Measurements from ENCODE around the gene ARHGEF10L. TPM values are rescaled to one million over a fixed set of nuclear protein-coding genes. Genes with fewer than 3 reads are reported as not detected.

The ARHGEF10L gene
- total RNA-seq, 1 donor from 2014 or later, result not detected

- Mint-ChIP-seq H3K27ac (no peak overlapping the region), H3K4me3 (no peak overlapping the region), H3K36me3 (ENCODE audit: low read depth) (no peaks in the 10 kb centered on the region), H3K27me3 (ENCODE audit: insufficient read depth) (no peaks in the 10 kb centered on the region), H3K4me1 (ENCODE audit: low read depth) (no peaks in the 10 kb centered on the region), H3K9me3 (no peaks in the 10 kb centered on the region)
- no peak for DNase-seq (ENCODE audit: low spot score)
- intact Hi-C loops (cut with micrococcal nuclease), result no loop called here
Observed at GRCh38 chr1:17696417-17697301, 157.2 kb downstream of the ARHGEF10L start.

DNA sequence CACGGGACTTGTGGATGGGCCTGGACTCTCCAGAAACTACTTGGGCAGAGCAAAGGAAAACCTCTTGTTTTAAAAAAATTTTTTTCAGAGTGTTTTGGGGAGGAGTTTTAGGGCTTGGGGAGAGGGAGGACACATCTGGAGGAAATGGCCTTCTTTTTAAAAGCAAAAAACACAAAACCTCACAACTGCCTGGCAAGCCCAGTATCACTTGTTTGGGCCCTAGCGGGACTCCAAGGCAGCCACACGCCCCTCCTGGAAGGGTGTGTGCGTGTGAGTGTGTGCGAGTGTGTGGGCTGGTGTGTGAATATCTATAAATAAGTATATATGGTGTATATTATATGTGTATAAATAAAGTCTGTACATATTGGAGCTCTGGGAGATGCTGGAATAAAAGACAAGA is 158.0 kb downstream of the ARHGEF10L start:
- Mint-ChIP-seq H3K4me3 (no peak overlapping the region), H3K27ac (no peak overlapping the region), H3K27me3 (ENCODE audit: insufficient read depth) (no peaks in the 10 kb centered on the region)

DNA sequence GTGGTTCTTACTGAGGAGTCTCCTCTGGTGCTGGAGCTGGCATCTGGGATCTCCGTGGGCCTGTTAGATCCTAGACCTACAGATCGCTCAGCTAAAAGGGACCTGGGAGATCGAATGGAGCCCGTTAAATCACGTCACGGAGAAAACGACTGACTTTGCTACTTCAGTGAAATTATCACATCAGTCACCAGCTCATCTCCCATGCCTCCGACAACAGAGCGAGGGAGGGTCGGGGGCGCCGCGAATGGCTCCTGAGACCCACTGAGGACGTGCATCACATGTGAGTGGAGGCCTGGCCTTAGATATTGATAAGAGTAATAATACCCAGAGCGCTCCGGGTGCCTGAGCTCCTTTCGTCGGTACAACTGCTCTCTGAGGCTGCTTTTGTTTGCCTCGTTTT is 160.1 kb downstream of the ARHGEF10L start:
- intact Hi-C loops (cut with micrococcal nuclease), result no loop called here

More for the DNA sequence above, 158.0 kb downstream of the ARHGEF10L start:
- no peaks in the 10 kb centered on the region for H3K36me3 Mint-ChIP-seq (ENCODE audit: low read depth)
- H3K4me1 Mint-ChIP-seq (ENCODE audit: low read depth), result no peaks in the 10 kb centered on the region
- intact Hi-C loops (cut with micrococcal nuclease), result no loop called here
- no peak for DNase-seq (ENCODE audit: low spot score)
- H3K9me3 Mint-ChIP-seq, result no peaks in the 10 kb centered on the region

DNA sequence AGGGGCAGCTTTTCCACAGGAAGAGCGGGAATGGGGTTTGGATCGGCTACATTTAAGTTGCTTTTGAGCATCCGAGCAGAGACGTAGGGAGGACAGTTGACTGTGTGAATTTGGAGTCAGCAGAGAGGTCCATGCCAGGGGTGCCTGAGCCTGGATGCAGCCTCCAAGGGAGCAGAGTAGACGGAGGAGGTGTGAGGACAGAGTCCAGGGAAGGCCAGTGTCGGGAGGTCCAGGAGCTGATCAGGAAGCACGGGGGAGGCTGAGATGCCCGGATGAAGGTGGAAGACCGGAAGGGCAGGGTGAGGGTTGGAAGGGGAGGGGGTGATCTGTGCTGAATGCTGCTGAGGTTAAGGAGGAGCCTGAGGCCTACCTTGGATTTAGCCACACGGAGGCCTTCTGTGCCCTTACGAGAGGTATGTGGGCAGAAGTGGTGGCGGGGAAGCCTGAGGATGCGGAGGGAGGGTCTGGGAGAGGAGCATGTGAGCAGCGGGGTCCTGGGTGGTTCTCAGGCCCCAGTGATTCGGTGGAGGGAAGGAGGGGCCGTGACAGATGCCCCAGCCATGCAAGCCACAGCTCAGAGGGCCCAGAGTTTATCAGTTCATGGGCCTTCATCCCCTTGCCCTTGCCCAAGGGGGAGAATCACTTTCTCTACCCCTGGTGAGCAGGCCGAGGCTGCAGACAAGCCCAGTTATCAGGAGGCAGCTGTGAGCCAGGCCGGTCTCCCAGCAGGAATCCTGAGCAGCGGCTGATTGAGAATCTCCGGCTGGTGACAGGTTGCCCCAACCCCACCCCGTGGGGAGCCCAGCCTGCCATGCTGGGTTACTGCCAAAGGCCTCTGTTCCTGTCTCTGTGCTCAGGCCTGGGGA is 161.7 kb downstream of the ARHGEF10L start:
- no peak for DNase-seq (ENCODE audit: low spot score)
- H3K4me1 Mint-ChIP-seq (ENCODE audit: low read depth), result no peaks in the 10 kb centered on the region
- intact Hi-C loops (cut with micrococcal nuclease), result no loop called here
- no peaks in the 10 kb centered on the region for H3K9me3 Mint-ChIP-seq
- no peaks in the 10 kb centered on the region for H3K36me3 Mint-ChIP-seq (ENCODE audit: low read depth)
- no peaks in the 10 kb centered on the region for H3K27me3 Mint-ChIP-seq (ENCODE audit: insufficient read depth)
- H3K4me3 Mint-ChIP-seq, result no peak overlapping the region
- H3K27ac Mint-ChIP-seq, result no peak overlapping the region

More for the DNA sequence above, 160.1 kb downstream of the ARHGEF10L start:
- no peaks in the 10 kb centered on the region for H3K27me3 Mint-ChIP-seq (ENCODE audit: insufficient read depth)
- no peak for DNase-seq (ENCODE audit: low spot score)
- H3K9me3 Mint-ChIP-seq, result no peaks in the 10 kb centered on the region
- no peak overlapping the region for H3K27ac Mint-ChIP-seq
- H3K36me3 Mint-ChIP-seq (ENCODE audit: low read depth), result no peaks in the 10 kb centered on the region
- H3K4me1 Mint-ChIP-seq (ENCODE audit: low read depth), result no peaks in the 10 kb centered on the region
- no peak overlapping the region for H3K4me3 Mint-ChIP-seq

- Mint-ChIP-seq H3K36me3 (ENCODE audit: low read depth) (no peaks in the 10 kb centered on the region), H3K4me3 (no peak overlapping the region), H3K27ac (no peak overlapping the region), H3K27me3 (ENCODE audit: insufficient read depth) (no peaks in the 10 kb centered on the region), H3K4me1 (ENCODE audit: low read depth) (no peaks in the 10 kb centered on the region), H3K9me3 (no peaks in the 10 kb centered on the region)
- no peak for DNase-seq (ENCODE audit: low spot score)
- intact Hi-C loops (cut with micrococcal nuclease), result no loop called here
Observed at GRCh38 chr1:17704176-17704575, 164.7 kb downstream of the ARHGEF10L start.

GRCh38 chr1:17706445-17706844 is 166.9 kb downstream of the ARHGEF10L start:
- H3K27me3 Mint-ChIP-seq (ENCODE audit: insufficient read depth), result no peaks in the 10 kb centered on the region
- no peaks in the 10 kb centered on the region for H3K4me1 Mint-ChIP-seq (ENCODE audit: low read depth)
- no peak for DNase-seq (ENCODE audit: low spot score)
- no peak overlapping the region for H3K4me3 Mint-ChIP-seq
- no peak overlapping the region for H3K27ac Mint-ChIP-seq
- intact Hi-C loops (cut with micrococcal nuclease), result no loop called here
- no peaks in the 10 kb centered on the region for H3K9me3 Mint-ChIP-seq
- H3K36me3 Mint-ChIP-seq (ENCODE audit: low read depth), result no peaks in the 10 kb centered on the region

DNA sequence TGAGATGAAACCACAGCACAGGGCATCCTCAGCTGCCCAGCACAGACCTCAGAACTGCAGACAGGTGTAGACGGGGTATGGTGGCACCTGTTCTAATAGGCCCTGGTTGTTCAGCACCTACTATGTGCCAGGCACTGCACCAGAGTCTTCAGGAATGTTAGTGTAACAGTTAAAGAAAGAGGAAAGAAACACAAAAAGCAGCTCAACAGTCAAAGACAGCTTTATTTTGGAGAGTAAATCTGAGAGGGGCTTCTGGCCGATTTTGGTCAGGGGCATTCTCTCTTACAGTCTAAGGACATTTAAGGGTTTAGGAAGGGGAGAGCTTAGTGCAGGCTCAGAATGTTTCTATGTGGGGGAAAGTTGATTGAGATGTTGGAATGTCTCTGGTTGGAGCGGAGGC is 170.5 kb downstream of the ARHGEF10L start:
- H3K4me1 Mint-ChIP-seq (ENCODE audit: low read depth), result no peaks in the 10 kb centered on the region
- no peaks in the 10 kb centered on the region for H3K27me3 Mint-ChIP-seq (ENCODE audit: insufficient read depth)
- no peak overlapping the region for H3K27ac Mint-ChIP-seq
- no peaks in the 10 kb centered on the region for H3K36me3 Mint-ChIP-seq (ENCODE audit: low read depth)
- intact Hi-C loops (cut with micrococcal nuclease), result no loop called here
- no peaks in the 10 kb centered on the region for H3K9me3 Mint-ChIP-seq
- no peak overlapping the region for H3K4me3 Mint-ChIP-seq
- no peak for DNase-seq (ENCODE audit: low spot score)

DNA sequence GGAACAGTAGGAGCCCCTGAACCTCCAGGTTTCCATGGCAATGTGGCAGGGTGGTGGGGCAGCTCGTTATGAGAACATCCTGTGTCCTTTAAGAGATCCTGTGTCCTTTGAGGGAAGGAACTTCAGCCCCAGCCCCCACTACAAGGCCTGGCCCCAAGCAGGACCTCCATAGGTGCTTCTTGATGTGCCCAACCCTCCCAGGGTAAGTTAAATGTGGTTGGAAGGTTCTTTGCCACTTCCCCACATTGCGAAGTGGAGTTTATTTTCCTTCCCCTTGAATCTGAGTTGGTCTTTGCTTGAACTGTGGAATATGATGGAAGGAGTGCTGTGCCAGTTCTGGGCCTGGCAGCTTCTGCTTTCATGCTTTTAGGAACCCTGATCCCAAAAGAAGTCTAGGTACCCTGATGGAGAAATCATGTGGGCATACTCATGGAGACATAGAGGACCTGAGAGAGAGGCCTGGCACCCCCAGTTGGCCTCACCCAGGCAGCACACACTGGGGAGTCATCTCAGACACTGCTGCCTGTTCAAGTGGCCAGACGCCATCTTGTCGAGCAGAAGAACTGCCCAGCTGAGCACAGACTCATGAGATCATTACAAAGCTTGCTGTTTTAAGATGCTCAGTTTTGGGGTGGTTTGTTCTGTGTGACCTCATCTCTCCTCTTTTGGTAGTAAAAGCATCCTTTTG is 171.5 kb downstream of the ARHGEF10L start:
- H3K36me3 Mint-ChIP-seq (ENCODE audit: low read depth), result no peaks in the 10 kb centered on the region
- H3K27ac Mint-ChIP-seq, result no peak overlapping the region
- no peaks in the 10 kb centered on the region for H3K9me3 Mint-ChIP-seq
- no peaks in the 10 kb centered on the region for H3K4me1 Mint-ChIP-seq (ENCODE audit: low read depth)
- no peaks in the 10 kb centered on the region for H3K27me3 Mint-ChIP-seq (ENCODE audit: insufficient read depth)
- H3K4me3 Mint-ChIP-seq, result no peak overlapping the region
- intact Hi-C loops (cut with micrococcal nuclease), result no loop called here
- DNase-seq (ENCODE audit: low spot score), result no peak

- Mint-ChIP-seq H3K27me3 (ENCODE audit: insufficient read depth) (no peaks in the 10 kb centered on the region), H3K27ac (no peak overlapping the region), H3K36me3 (ENCODE audit: low read depth) (no peaks in the 10 kb centered on the region), H3K4me1 (ENCODE audit: low read depth) (no peaks in the 10 kb centered on the region), H3K4me3 (no peak overlapping the region), H3K9me3 (no peaks in the 10 kb centered on the region)
- no peak for DNase-seq (ENCODE audit: low spot score)
- intact Hi-C loops (cut with micrococcal nuclease), result no loop called here
Observed at GRCh38 chr1:17711577-17711910, 172.0 kb downstream of the ARHGEF10L start.

- Mint-ChIP-seq H3K27me3 (ENCODE audit: insufficient read depth) (no peaks in the 10 kb centered on the region), H3K4me3 (no peak overlapping the region), H3K27ac (no peak overlapping the region), H3K4me1 (ENCODE audit: low read depth) (no peaks in the 10 kb centered on the region), H3K36me3 (ENCODE audit: low read depth) (no peaks in the 10 kb centered on the region), H3K9me3 (no peaks in the 10 kb centered on the region)
- no peak for DNase-seq (ENCODE audit: low spot score)
- intact Hi-C loops (cut with micrococcal nuclease), result no loop called here
Observed at GRCh38 chr1:17711941-17712340, 172.4 kb downstream of the ARHGEF10L start.

DNA sequence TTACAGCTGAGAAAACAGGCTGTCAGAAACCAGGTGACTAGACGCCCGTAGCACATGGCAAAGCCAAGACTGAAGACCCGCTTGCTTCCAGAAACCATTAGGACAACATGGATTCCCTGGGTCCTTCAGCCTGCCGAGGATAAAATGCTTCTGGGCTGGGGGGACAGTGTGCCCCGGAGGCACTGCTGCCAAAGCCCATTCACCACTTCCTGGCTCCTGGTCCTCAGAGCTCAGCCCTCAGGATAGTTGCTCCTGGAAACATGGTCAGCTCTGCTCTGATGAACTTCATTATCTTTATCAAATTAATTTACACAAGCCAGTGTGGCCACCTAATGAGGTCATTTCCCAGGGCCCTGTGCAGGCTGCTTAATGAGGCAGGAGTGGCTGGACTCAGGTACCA is 174.5 kb downstream of the ARHGEF10L start:
- intact Hi-C loops (cut with micrococcal nuclease), result no loop called here
- Mint-ChIP-seq H3K36me3 (ENCODE audit: low read depth) (no peaks in the 10 kb centered on the region), H3K27ac (no peak overlapping the region), H3K4me3 (no peak overlapping the region), H3K9me3 (no peaks in the 10 kb centered on the region), H3K27me3 (ENCODE audit: insufficient read depth) (no peaks in the 10 kb centered on the region), H3K4me1 (ENCODE audit: low read depth) (no peaks in the 10 kb centered on the region)
- DNase-seq (ENCODE audit: low spot score), result no peak

- H3K27ac Mint-ChIP-seq, result no peak overlapping the region
- intact Hi-C loops (cut with micrococcal nuclease), result no loop called here
Observed at GRCh38 chr1:17717594-17718535, 178.4 kb downstream of the ARHGEF10L start.

More at GRCh38 chr1:17717594-17718535, 178.4 kb downstream of the ARHGEF10L start:
- no peak for DNase-seq (ENCODE audit: low spot score)
- Mint-ChIP-seq H3K4me1 (ENCODE audit: low read depth) (no peaks in the 10 kb centered on the region), H3K4me3 (no peak overlapping the region), H3K36me3 (ENCODE audit: low read depth) (no peaks in the 10 kb centered on the region), H3K27me3 (ENCODE audit: insufficient read depth) (peaks cover 2% of the 10 kb centered on the region), H3K9me3 (no peaks in the 10 kb centered on the region)

Measured in activated T-helper 1 cell treated with anti-CD3 and anti-CD28 coated beads, Interleukin-12 subunit alpha, Interleukin-12 subunit beta, Interleukin-2, Interleukin-4 antibody, amounts not matched to agents 30 ng/mL and 10 ng/mL and 1 ng/mL, durations not matched to agents 14 hours and 24 hours and 36 hours (primary cell).